Measurements from ENCODE around the gene TTLL11. TPM values are rescaled to one million over a fixed set of nuclear protein-coding genes. Genes with fewer than 3 reads are reported as not detected.

The TTLL11 gene
- total RNA-seq, 1 donor from 2014 or later: 4.0 TPM

DNA sequence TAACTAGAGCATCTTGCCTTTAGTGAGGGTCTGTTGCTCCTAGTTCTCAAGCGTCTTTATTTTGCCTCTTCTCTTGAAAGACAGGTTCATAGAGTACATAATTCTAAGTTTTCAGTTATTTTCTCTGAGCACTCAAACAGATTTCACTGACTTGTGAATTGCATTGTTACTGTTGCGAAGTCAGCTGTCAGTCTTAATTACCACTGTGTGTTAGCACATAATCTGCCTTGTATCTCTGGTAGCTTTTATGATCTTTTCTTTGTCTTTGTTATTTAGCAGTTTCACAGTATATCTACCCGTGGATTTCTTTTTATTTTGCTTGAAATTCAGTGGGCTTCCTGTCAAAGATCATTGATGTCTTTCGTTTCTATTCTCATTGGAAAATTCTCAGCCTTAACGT, 192.9 kb downstream of the TTLL11 start:
- Mint-ChIP-seq H3K4me3 (ENCODE audit: unreplicated experiment) (no peak overlapping the region), H3K27ac (ENCODE audit: unreplicated experiment) (no peak overlapping the region), H3K4me1 (ENCODE audit: unreplicated experiment) (no peaks in the 10 kb centered on the region), H3K36me3 (ENCODE audit: low read depth, unreplicated experiment) (peaks cover 9% of the 10 kb centered on the region), H3K27me3 (ENCODE audit: unreplicated experiment) (peaks cover 1% of the 10 kb centered on the region), H3K9me3 (ENCODE audit: unreplicated experiment) (no peaks in the 10 kb centered on the region)
- TF ChIP-seq, protein P1, sequence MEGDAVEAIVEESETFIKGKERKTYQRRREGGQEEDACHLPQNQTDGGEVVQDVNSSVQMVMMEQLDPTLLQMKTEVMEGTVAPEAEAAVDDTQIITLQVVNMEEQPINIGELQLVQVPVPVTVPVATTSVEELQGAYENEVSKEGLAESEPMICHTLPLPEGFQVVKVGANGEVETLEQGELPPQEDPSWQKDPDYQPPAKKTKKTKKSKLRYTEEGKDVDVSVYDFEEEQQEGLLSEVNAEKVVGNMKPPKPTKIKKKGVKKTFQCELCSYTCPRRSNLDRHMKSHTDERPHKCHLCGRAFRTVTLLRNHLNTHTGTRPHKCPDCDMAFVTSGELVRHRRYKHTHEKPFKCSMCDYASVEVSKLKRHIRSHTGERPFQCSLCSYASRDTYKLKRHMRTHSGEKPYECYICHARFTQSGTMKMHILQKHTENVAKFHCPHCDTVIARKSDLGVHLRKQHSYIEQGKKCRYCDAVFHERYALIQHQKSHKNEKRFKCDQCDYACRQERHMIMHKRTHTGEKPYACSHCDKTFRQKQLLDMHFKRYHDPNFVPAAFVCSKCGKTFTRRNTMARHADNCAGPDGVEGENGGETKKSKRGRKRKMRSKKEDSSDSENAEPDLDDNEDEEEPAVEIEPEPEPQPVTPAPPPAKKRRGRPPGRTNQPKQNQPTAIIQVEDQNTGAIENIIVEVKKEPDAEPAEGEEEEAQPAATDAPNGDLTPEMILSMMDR (IDR thresholded peaks at IDR 0.05; ENCODE audit: unreplicated experiment): no peak
- DNase-seq (ENCODE audit: low spot score): no peak

DNA sequence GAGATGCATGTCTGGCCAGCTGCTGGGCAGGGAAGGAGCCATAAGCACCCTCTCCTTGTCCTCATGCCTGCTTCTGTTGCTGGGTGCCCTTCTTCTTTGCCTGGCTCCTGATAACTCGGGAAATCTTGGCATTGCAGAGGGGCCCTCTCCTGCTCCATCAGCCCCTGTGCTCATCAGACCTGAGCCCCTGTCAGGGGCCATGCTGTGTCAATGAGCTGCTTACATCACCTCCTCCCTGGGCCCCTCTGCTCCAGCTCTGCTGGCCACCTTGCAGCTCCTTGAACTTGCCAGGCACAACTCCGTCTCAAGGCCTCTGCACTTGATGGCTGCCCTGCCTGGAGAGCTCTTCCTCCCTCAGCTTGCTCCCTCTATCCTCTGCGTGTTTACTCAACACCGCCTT, 194.3 kb downstream of the TTLL11 start:
- Mint-ChIP-seq H3K9me3 (ENCODE audit: unreplicated experiment) (no peaks in the 10 kb centered on the region), H3K27ac (ENCODE audit: unreplicated experiment) (no peak overlapping the region), H3K4me3 (ENCODE audit: unreplicated experiment) (peak overlapping the region; percentile 22), H3K36me3 (ENCODE audit: low read depth, unreplicated experiment) (peaks cover 9% of the 10 kb centered on the region), H3K27me3 (ENCODE audit: unreplicated experiment) (peaks cover 1% of the 10 kb centered on the region), H3K4me1 (ENCODE audit: unreplicated experiment) (no peaks in the 10 kb centered on the region)
- DNase-seq (ENCODE audit: low spot score): no peak
- TF ChIP-seq, protein P1 (IDR thresholded peaks at IDR 0.05; ENCODE audit: unreplicated experiment): no peak

DNA sequence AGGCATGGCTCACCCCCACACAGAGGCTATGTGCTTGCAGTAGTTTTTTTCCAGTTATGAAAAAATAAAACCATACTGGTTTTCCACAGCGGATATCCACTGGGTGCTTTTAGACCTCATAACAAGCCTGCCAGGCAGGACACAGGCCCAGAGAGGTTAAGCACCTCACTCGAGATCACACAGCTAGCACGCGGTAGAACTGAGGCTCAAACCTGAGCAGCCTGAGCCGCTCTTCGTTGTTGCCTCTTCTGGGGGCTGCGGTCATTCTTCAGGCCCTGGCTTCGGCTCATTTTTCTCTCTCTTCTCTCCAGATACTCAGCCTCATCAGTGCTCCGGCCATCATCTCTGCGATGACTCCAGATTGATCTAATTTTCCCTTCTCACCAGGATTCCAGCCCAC, 196.0 kb downstream of the TTLL11 start:
- Mint-ChIP-seq H3K4me1 (ENCODE audit: unreplicated experiment) (no peaks in the 10 kb centered on the region), H3K27ac (ENCODE audit: unreplicated experiment) (no peak overlapping the region), H3K4me3 (ENCODE audit: unreplicated experiment) (no peak overlapping the region), H3K27me3 (ENCODE audit: unreplicated experiment) (peaks cover 1% of the 10 kb centered on the region), H3K36me3 (ENCODE audit: low read depth, unreplicated experiment) (peaks cover 9% of the 10 kb centered on the region), H3K9me3 (ENCODE audit: unreplicated experiment) (no peaks in the 10 kb centered on the region)
- TF ChIP-seq, protein P1 (IDR thresholded peaks at IDR 0.05; ENCODE audit: unreplicated experiment): no peak
- DNase-seq (ENCODE audit: low spot score): no peak

DNA sequence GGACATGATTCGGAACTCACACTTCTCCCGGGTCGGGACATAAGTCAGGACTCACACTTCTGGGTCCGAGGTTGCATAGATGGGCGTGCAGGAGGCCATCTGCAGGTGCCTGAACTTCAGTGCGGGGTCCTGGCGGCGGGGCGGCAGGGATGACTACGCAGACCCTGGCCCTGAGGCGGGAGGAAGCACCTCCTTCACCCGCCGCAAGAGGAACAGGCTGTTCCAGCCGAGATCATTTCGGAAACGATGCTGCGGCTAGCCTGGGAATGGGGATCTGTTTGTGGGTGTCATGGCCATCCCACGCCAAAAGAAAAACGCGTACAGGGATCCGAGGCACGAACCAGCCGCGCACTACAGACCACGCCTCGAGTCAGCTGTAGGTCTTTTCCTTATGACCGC, 196.6 kb downstream of the TTLL11 start:
- TF ChIP-seq, protein P1 (IDR thresholded peaks at IDR 0.05; ENCODE audit: unreplicated experiment): no peak
- Mint-ChIP-seq H3K27me3 (ENCODE audit: unreplicated experiment) (peaks cover 1% of the 10 kb centered on the region), H3K9me3 (ENCODE audit: unreplicated experiment) (no peaks in the 10 kb centered on the region), H3K4me3 (ENCODE audit: unreplicated experiment) (no peak overlapping the region), H3K4me1 (ENCODE audit: unreplicated experiment) (no peaks in the 10 kb centered on the region), H3K36me3 (ENCODE audit: low read depth, unreplicated experiment) (peaks cover 9% of the 10 kb centered on the region), H3K27ac (ENCODE audit: unreplicated experiment) (no peak overlapping the region)
- DNase-seq (ENCODE audit: low spot score): no peak

DNA sequence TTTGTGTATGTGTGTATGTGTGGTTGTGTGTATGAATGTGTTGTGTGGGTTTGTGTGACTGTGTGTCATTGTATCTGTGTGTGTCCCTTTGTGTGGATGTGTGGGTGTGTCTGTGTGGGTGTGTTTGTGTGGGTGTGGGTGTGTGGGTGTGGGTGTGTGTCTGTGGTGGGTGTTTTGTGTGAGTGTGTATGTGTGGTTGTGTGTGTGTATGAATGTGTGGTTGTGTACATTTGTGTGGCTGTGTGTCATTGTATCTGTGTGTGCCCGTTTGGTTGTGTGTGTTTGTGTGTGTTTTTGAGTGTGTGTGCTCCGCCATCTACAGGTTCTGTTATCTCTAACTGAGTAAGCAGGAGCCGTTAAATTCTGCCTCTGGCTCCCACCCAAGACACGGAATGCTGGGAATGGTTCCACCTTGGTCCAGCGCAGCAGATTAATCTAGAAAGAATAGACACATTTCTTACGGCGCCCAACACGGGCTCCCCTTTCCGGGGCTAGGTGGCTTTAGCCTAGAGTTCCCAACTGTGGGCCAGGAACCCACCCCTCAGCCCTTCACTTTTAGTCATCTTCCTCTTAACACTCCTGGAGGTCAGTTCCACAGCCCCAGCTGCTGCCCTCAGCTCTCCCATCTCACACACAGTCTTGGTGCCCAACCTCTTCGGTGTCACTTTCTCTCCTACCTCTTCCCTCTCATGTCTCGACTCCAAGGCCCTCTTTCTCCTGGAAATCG, 197.1 kb downstream of the TTLL11 start:
- no peaks in the 10 kb centered on the region for H3K9me3 Mint-ChIP-seq (ENCODE audit: unreplicated experiment)
- no peaks in the 10 kb centered on the region for H3K4me1 Mint-ChIP-seq (ENCODE audit: unreplicated experiment)
- no peak overlapping the region for H3K4me3 Mint-ChIP-seq (ENCODE audit: unreplicated experiment)
- no peak for DNase-seq (ENCODE audit: low spot score)
- H3K27ac Mint-ChIP-seq (ENCODE audit: unreplicated experiment): no peak overlapping the region
- H3K36me3 Mint-ChIP-seq (ENCODE audit: low read depth, unreplicated experiment): peaks cover 9% of the 10 kb centered on the region
- TF ChIP-seq, protein P1 (IDR thresholded peaks at IDR 0.05; ENCODE audit: unreplicated experiment): no peak
- H3K27me3 Mint-ChIP-seq (ENCODE audit: unreplicated experiment): peaks cover 1% of the 10 kb centered on the region
